ENCODE measurements around the gene SPATS2L. TPM values are rescaled to one million over a fixed set of nuclear protein-coding genes. Genes with fewer than 3 reads are reported as not detected.
A peak's percentile ranks its signal among the peaks of the same experiment; 100 is the strongest.

The SPATS2L gene
- total RNA-seq, 1 experiment from 2014 or later: 47.3 TPM

DNA sequence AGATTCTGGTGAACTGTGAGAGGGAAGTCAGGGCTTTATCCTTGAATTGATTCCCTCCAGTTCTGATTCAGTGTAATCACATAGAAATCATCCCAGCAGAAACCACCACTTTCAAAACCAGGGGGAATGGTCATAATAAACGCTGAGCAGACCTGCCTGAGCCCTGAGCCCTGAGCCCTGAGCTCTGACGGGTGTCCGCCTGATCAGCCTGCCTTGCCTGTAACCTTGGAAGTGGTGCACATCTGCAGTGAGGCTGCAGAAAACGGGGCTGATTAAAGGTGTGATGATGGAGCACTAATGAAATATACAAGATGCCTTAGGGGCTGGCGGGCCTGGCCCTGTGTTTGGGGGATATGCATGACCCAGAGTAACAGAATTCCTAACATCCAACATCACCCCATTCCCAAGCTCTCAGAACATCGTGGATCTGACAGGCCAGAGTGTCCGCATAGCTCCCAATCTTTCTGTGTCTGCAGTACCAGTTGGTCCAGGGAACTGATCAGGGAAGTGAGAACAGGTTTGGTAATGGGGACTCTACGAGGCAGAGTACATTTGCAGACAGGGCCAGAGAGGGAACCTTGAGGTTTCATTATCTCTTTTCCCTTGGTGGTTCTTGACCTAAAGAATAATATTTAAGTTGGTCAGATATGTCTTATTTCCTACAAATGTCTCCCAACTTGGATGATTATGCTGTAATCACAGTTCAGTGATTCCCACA is 165.6 kb downstream of the SPATS2L start:
- H2BK20ac ChIP-seq (ENCODE audit: low read depth, low read length, poor library complexity, severe bottlenecking): no peak overlapping the region
- no peaks in the 10 kb centered on the region for H3K4me1 ChIP-seq (ENCODE audit: insufficient read depth, low read length)
- TF ChIP-seq, protein P1, sequence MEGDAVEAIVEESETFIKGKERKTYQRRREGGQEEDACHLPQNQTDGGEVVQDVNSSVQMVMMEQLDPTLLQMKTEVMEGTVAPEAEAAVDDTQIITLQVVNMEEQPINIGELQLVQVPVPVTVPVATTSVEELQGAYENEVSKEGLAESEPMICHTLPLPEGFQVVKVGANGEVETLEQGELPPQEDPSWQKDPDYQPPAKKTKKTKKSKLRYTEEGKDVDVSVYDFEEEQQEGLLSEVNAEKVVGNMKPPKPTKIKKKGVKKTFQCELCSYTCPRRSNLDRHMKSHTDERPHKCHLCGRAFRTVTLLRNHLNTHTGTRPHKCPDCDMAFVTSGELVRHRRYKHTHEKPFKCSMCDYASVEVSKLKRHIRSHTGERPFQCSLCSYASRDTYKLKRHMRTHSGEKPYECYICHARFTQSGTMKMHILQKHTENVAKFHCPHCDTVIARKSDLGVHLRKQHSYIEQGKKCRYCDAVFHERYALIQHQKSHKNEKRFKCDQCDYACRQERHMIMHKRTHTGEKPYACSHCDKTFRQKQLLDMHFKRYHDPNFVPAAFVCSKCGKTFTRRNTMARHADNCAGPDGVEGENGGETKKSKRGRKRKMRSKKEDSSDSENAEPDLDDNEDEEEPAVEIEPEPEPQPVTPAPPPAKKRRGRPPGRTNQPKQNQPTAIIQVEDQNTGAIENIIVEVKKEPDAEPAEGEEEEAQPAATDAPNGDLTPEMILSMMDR (conservative IDR thresholded peaks at IDR 0.05): no peak
- H3K14ac ChIP-seq (ENCODE audit: insufficient read depth, low read length): no peak overlapping the region
- no peak overlapping the region for H3K9ac ChIP-seq (ENCODE audit: extremely low read depth, insufficient read length, low read length)
- H3K4me2 ChIP-seq (ENCODE audit: insufficient read depth, insufficient read length, low read length): no peak overlapping the region
- Mint-ChIP-seq H3K27me3 (ENCODE audit: low read depth) (no peaks in the 10 kb centered on the region), H3K36me3 (ENCODE audit: insufficient read depth in 1 of 3, low read depth in 3 of 3) (peaks cover 32 to 74% (median 37%) of the 10 kb centered on the region in 3 experiments), H3K9me3 (no peaks in the 10 kb centered on the region), H3K27ac (0 out of 7 replicates have a peak overlapping the region, but pooled peaks of 1 of the 3 experiments have one; percentile 8), H3K4me1 (peaks cover 26% of the 10 kb centered on the region in 2 experiments), H3K4me3 (no peak overlapping the region)
- H2BK12ac ChIP-seq (ENCODE audit: insufficient read length, low read depth, low read length): no peak overlapping the region
- no peaks in the 10 kb centered on the region for H4K20me1 ChIP-seq (ENCODE audit: control insufficient read depth, insufficient read depth, insufficient read length)
- no peak overlapping the region for H4K91ac ChIP-seq (ENCODE audit: insufficient read length, low read depth, low read length)
- no peak overlapping the region for H3T11ph ChIP-seq (ENCODE audit: low read length)
- H2BK5ac ChIP-seq (ENCODE audit: insufficient read length, low read length): no peak overlapping the region
- no peak for DNase-seq
- no peaks in the 10 kb centered on the region for H3K9me3 ChIP-seq (ENCODE audit: control insufficient read depth, low read depth, low read length)
- H2AK5ac ChIP-seq (ENCODE audit: insufficient read length, low read length): no peak overlapping the region
- H3K27me3 ChIP-seq (ENCODE audit: insufficient read depth, low read length): no peaks in the 10 kb centered on the region
- WGBS (ENCODE audit: extremely low coverage, insufficient read length, low lambda C conversion rate): no CpG with 5 or more reads among the region's 8 CpGs
- no peaks in the 10 kb centered on the region for H3K79me2 ChIP-seq (ENCODE audit: insufficient read depth, low read length)
- no peak overlapping the region for H4K8ac ChIP-seq (replicated peaks; ENCODE audit: insufficient read length, low read depth, low read length)
- no peaks in the 10 kb centered on the region for H3K79me1 ChIP-seq (ENCODE audit: insufficient read depth, low read depth, low read length, poor library complexity, severe bottlenecking)
- H3K23me2 ChIP-seq (ENCODE audit: insufficient read length, low read depth, low read length, poor library complexity, severe bottlenecking): no peaks in the 10 kb centered on the region
- no peak overlapping the region for H2BK15ac ChIP-seq (ENCODE audit: low read depth, low read length)
- no peak overlapping the region for H3K18ac ChIP-seq (ENCODE audit: insufficient read length, low read depth, low read length)
- H2AFZ ChIP-seq (ENCODE audit: low read length): no peak overlapping the region
- no peak overlapping the region for H3K23ac ChIP-seq (ENCODE audit: insufficient read length, low read depth, low read length)
- no peak overlapping the region for H4K5ac ChIP-seq (ENCODE audit: insufficient read length, low read depth, low read length)
- H3K4ac ChIP-seq (ENCODE audit: low read depth, low read length): no peak overlapping the region
- H3K56ac ChIP-seq (ENCODE audit: insufficient read length, low read depth, low read length): no peak overlapping the region
- no peak overlapping the region for H2BK120ac ChIP-seq (ENCODE audit: low read depth, low read length, poor library complexity, severe bottlenecking)
- H3K27ac ChIP-seq (ENCODE audit: insufficient read length, low read depth, low read length): no peak overlapping the region
